H1 (cell line): Measurements from ENCODE around the gene IL1A. TPM values are rescaled to one million over a fixed set of nuclear protein-coding genes. Genes with fewer than 3 reads are reported as not detected.

ENCODE experiments used
- GABPA ChIP-seq: IDR thresholded peaks from 2 replicates; pipeline ENCODE4 v1.6.1; 2011; ENCODE audit warnings: mild to moderate bottlenecking, low read length, moderate library complexity, borderline replicate concordance; ENCODE audit not compliant: insufficient read depth
- RNF2 ChIP-seq: fragments of 200-900, 300-1000 bp; sonication (generic); IDR thresholded peaks from 2 replicates; pipeline ENCODE4 v1.7.1; 2016; ENCODE audit warnings: borderline replicate concordance, low read depth, mild to moderate bottlenecking, antibody characterized with exemption, low read length; ENCODE audit not compliant: poor library complexity, severe bottlenecking; ENCODE audit errors: missing control alignments
- SIN3A ChIP-seq, 2 experiments: IDR thresholded peaks in 1 of 2; conservative IDR thresholded peaks in 1 of 2; 2 replicates each; pipeline ENCODE4 v1.6.1; 2011 to 2012; ENCODE audit warnings: low read length in 2 of 2, improper control_type of control experiment in 1 of 2, low read depth in 1 of 2, mild to moderate bottlenecking in 1 of 2
- SUZ12 ChIP-seq: fragments of 200-600 bp; sonication (generic); IDR thresholded peaks from 2 replicates; pipeline ENCODE4 v1.6.1; 2012; ENCODE audit warnings: mild to moderate bottlenecking, inconsistent platforms, low read length, moderate library complexity, mixed read lengths
- TAF7 ChIP-seq: optimal IDR thresholded peaks from 2 replicates; pipeline ENCODE3; 2011; ENCODE audit warnings: low read depth, mild to moderate bottlenecking, inconsistent platforms, low read length, moderate library complexity, borderline replicate concordance
- YY1 ChIP-seq: IDR thresholded peaks from 2 replicates; pipeline ENCODE4 v1.6.1; 2011; ENCODE audit warnings: low read depth, mild to moderate bottlenecking, low read length
- ZNF274 ChIP-seq: IDR thresholded peaks from 2 replicates; pipeline ENCODE4 v1.7.0; 2012; ENCODE audit warnings: low read length, borderline replicate concordance; ENCODE audit errors: extremely low read depth
- polyA plus RNA-seq, 7 experiments: library from polyadenylated mRNA; depleted of rRNA in 3 of 7; stranded (reverse) in 5 of 7; unstranded in 2 of 7; fragments of >200 nt in 5 of 7; fragments of 200-250 nt in 2 of 7; gene quantifications; 1 replicate in 5 of 7; 2 replicates in 1 of 7; 4 replicates in 1 of 7; pipeline versions ENCODE4 v1.2.1 to v1.2.3, GENCODE V29; 2011 to 2013; ENCODE audit warnings: missing spikeins in 2 of 7, mixed read lengths in 2 of 7
- total RNA-seq: library from RNA; stranded (reverse); fragmentation: NEBNext Ultra II Directional; extraction: Animal tissue kit (Norgen Biotek cat#: 25700); gene quantifications from 2 replicates; pipeline ENCODE4 v1.2.1, GENCODE V29; 2021

IL1A gene
- total and polyA plus RNA-seq, 2 of the 8 experiments (the other 6 are each of a cell fraction or from before 2014, with no cell fraction given): 0.32 to 0.74 TPM

DNA sequence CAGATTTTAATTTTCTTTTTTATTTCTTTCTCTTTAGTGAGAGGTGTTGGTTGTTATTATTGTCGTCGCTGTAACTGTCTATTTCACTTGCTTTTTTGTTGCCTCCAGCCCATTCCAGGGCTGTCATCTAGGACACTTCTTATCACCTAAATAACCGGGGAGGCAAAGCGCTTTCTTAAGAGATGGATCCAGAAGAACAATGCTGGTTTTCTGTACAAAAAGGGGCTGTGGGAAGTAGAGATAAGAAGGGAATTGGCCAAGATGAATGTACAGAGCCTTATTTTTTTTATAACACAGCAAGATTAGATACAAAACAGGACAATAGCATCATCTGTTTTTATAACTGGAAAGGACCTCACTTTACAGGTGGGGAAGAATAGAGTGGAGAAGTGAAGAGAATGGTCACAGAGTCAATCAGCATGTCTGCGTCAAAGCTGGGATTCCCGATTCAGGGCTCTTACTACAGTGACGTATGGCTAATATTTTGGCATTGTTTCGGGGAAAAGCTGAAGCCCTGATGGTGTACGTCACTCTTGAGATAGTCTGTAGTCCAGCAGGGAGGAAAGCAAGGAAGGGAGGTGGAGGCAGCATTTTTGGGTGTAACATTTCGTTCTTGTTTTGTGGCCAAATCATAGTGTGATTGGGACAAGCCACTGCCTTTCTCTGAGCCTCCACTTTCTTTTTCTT, 29.1 kb upstream of the IL1A start (continued):
- TF ChIP-seq RNF2 (no peak), SIN3A (conservative IDR thresholded peaks at IDR 0.05 in 1 of 2, IDR thresholded peaks at IDR 0.05 in 1 of 2; ENCODE audit: low read depth in 1 of 2, low read length in 2 of 2) (no peak), GABPA (no peak), TAF7 (no peak), SUZ12 (no peak), ZNF274 (no peak), YY1 (no peak)
